HEK293 (cell line): Measurements from ENCODE around the gene INTS15.

Source experiments
- CTCF ChIA-PET: fragments of 350-600 bp; formaldehyde crosslinking; extraction: SDS; loops from one replicate; lab custom pipeline; 2021; ENCODE audit warnings: antibody characterized with exemption; lab: Yijun Ruan, JAX
- POLR2A ChIA-PET: fragments of 300-600 bp; formaldehyde crosslinking; extraction: SDS; loops from one replicate; lab custom pipeline; 2020; ENCODE audit warnings: antibody characterized with exemption, inconsistent platforms; lab: Yijun Ruan, JAX
- H3K27ac ChIP-seq: fragments of 200-500 bp; sonication (Bioruptor generic); 2 replicates; pipeline ENCODE4 v1.5.1; 2014; ENCODE audit warnings: low read depth, low read length, control low read depth, inconsistent platforms; ENCODE audit errors: extremely low read depth
- H3K36me3 ChIP-seq, 2 experiments: fragments of 200-500 bp in 1 of 2; sonication (Bioruptor generic) in 1 of 2; 1 replicate in 1 of 2; 2 replicates in 1 of 2; pipeline ENCODE4 v1.5.1; 2014 to 2017; ENCODE audit warnings: inconsistent platforms in 2 of 2, low read length in 2 of 2; ENCODE audit not compliant: control insufficient read depth in 2 of 2, insufficient read depth in 1 of 2
- H3K4me1 ChIP-seq: fragments of 200-500 bp; sonication (Bioruptor generic); 2 replicates; pipeline ENCODE4 v1.5.1; 2014; ENCODE audit warnings: mild to moderate bottlenecking, low read length, inconsistent platforms; ENCODE audit not compliant: control insufficient read depth, insufficient read depth
- H3K4me3 ChIP-seq: 2 replicates; pipeline ENCODE4 v1.5.1; 2011; ENCODE audit warnings: low read depth, mild to moderate bottlenecking, control low read depth, low read length, moderate library complexity
- H3K9me3 ChIP-seq: fragments of 200-500 bp; sonication (Bioruptor generic); 2 replicates; pipeline ENCODE4 v1.5.1; 2014; ENCODE audit warnings: low read depth, low read length, inconsistent platforms; ENCODE audit not compliant: control insufficient read depth, insufficient read depth
- FEZF1 ChIP-seq: fragments of 450-650 bp; formaldehyde crosslinking; IDR thresholded peaks from 2 replicates; pipeline ENCODE4 v1.5.1; 2016; ENCODE audit warnings: missing biosample characterization, missing genetic modification characterization
- KLF7 ChIP-seq: fragments of 450-650 bp; formaldehyde crosslinking; IDR thresholded peaks from 2 replicates; pipeline ENCODE4 v1.5.1; 2016; ENCODE audit warnings: missing biosample characterization, missing genetic modification characterization, borderline replicate concordance
- MEIS1 ChIP-seq: sonication (generic); formaldehyde crosslinking; IDR thresholded peaks from 2 replicates; pipeline ENCODE4 v1.8.1; 2022; ENCODE audit warnings: missing genetic modification reagents, mild to moderate bottlenecking, borderline replicate concordance
- RBAK ChIP-seq: fragments of 450-650 bp; formaldehyde crosslinking; IDR thresholded peaks from 2 replicates; pipeline ENCODE4 v1.5.1; 2016; ENCODE audit warnings: missing biosample characterization, missing genetic modification characterization
- ZBTB8A ChIP-seq: fragments of 450-650 bp; formaldehyde crosslinking; IDR thresholded peaks from 2 replicates; pipeline ENCODE4 v1.5.1; 2016; ENCODE audit warnings: missing biosample characterization, missing genetic modification characterization
- ZNF121 ChIP-seq: fragments of 450-650 bp; formaldehyde crosslinking; IDR thresholded peaks from 2 replicates; pipeline ENCODE4 v1.5.1; 2016; ENCODE audit warnings: missing biosample characterization, missing genetic modification characterization
- ZNF148 ChIP-seq: fragments of 450-650 bp; formaldehyde crosslinking; IDR thresholded peaks from 2 replicates; pipeline ENCODE4 v1.5.0; 2017; ENCODE audit warnings: missing biosample characterization, missing genetic modification characterization, borderline replicate concordance
- ZNF16 ChIP-seq: fragments of 450-650 bp; formaldehyde crosslinking; IDR thresholded peaks from 2 replicates; pipeline ENCODE4 v1.5.1; 2016; ENCODE audit warnings: low read depth, missing biosample characterization, missing genetic modification characterization
- ZNF266 ChIP-seq: fragments of 450-650 bp; formaldehyde crosslinking; IDR thresholded peaks from 2 replicates; pipeline ENCODE4 v1.5.1; 2016; ENCODE audit warnings: missing biosample characterization, missing genetic modification characterization, low read depth
- ZNF354C ChIP-seq: fragments of 450-650 bp; formaldehyde crosslinking; IDR thresholded peaks from 2 replicates; pipeline ENCODE4 v1.5.1; 2016; ENCODE audit warnings: missing biosample characterization, missing genetic modification characterization, low read depth, borderline replicate concordance
- ZNF433 ChIP-seq: fragments of 450-650 bp; formaldehyde crosslinking; IDR thresholded peaks from 2 replicates; pipeline ENCODE4 v1.5.1; 2016; ENCODE audit warnings: missing biosample characterization, missing genetic modification characterization, low read depth
- ZNF513 ChIP-seq: fragments of 450-650 bp; IDR thresholded peaks from 2 replicates; pipeline ENCODE4 v1.5.1; 2018; ENCODE audit warnings: missing biosample characterization, missing genetic modification characterization
- ZNF549 ChIP-seq: fragments of 450-650 bp; IDR thresholded peaks from 2 replicates; pipeline ENCODE4 v1.5.1; 2018; ENCODE audit warnings: missing biosample characterization, missing genetic modification characterization, mild to moderate bottlenecking, inconsistent platforms, moderate library complexity
- ZNF555 ChIP-seq: fragments of 450-650 bp; formaldehyde crosslinking; conservative IDR thresholded peaks from 2 replicates; pipeline ENCODE4 v1.5.1; 2017; ENCODE audit warnings: missing biosample characterization, mild to moderate bottlenecking, missing genetic modification characterization, inconsistent platforms
- ZNF580 ChIP-seq: fragments of 450-650 bp; formaldehyde crosslinking; IDR thresholded peaks from 2 replicates; pipeline ENCODE4 v1.5.1; 2016; ENCODE audit warnings: missing biosample characterization, missing genetic modification characterization
- ZSCAN16 ChIP-seq: fragments of 450-650 bp; formaldehyde crosslinking; IDR thresholded peaks from 2 replicates; pipeline ENCODE4 v1.5.1; 2016; ENCODE audit warnings: missing biosample characterization, missing genetic modification characterization
- ZXDB ChIP-seq: fragments of 450-650 bp; formaldehyde crosslinking; IDR thresholded peaks from 2 replicates; pipeline ENCODE4 v1.5.1; 2016; ENCODE audit warnings: missing biosample characterization, missing genetic modification characterization
- TF ChIP-seq, protein P1 (sequence below): fragments of 450-650 bp; formaldehyde crosslinking; IDR thresholded peaks from 2 replicates; pipeline ENCODE4 v1.5.1; 2016; ENCODE audit warnings: missing biosample characterization, missing genetic modification characterization
- TF ChIP-seq, protein P2 (sequence below): fragments of 450-650 bp; formaldehyde crosslinking; IDR thresholded peaks from 2 replicates; pipeline ENCODE4 v1.5.1; 2016; ENCODE audit warnings: missing biosample characterization, missing genetic modification characterization
- TF ChIP-seq, protein P3 (sequence below): fragments of 450-650 bp; formaldehyde crosslinking; IDR thresholded peaks from 2 replicates; pipeline ENCODE4 v1.5.1; 2016; ENCODE audit warnings: missing biosample characterization, missing genetic modification characterization

Gene INTS15

GRCh38 chr7:6608081-6608480 lies 18.3 kb downstream of the INTS15 start:
- H3K4me1 ChIP-seq: no peaks in the 10 kb centered on the region
- no peak overlapping the region for H3K27ac ChIP-seq
- CTCF ChIA-PET: interaction anchor here (0.7 to 0.8 kb wide), 2 partner anchors 93 to 709 kb away, joined by 3 to 4 read pairs; no protein-coding TSS in a partner anchor
- TF ChIP-seq ZNF354C (tag by site-specific recombination) (no peak), ZNF549 (tag by site-specific recombination) (no peak), ZNF513 (tag by site-specific recombination) (no peak), ZNF433 (tag by site-specific recombination) (no peak), ZXDB (tag by site-specific recombination) (no peak), MEIS1 (CRISPR knock-in tag) (no peak), ZNF148 (tag by site-specific recombination) (no peak), ZSCAN16 (tag by site-specific recombination) (no peak), ZNF555 (tag by site-specific recombination) (no peak), RBAK (tag by site-specific recombination) (no peak), ZNF580 (tag by site-specific recombination) (no peak), ZNF121 (tag by site-specific recombination) (no peak), ZBTB8A (tag by site-specific recombination) (no peak), FEZF1 (tag by site-specific recombination) (no peak), ZNF266 (no peak), ZNF16 (no peak), KLF7 (no peak)
- TF ChIP-seq, protein P1, sequence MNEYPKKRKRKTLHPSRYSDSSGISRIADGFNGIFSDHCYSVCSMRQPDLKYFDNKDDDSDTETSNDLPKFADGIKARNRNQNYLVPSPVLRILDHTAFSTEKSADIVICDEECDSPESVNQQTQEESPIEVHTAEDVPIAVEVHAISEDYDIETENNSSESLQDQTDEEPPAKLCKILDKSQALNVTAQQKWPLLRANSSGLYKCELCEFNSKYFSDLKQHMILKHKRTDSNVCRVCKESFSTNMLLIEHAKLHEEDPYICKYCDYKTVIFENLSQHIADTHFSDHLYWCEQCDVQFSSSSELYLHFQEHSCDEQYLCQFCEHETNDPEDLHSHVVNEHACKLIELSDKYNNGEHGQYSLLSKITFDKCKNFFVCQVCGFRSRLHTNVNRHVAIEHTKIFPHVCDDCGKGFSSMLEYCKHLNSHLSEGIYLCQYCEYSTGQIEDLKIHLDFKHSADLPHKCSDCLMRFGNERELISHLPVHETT: no peak
- TF ChIP-seq, protein P2, sequence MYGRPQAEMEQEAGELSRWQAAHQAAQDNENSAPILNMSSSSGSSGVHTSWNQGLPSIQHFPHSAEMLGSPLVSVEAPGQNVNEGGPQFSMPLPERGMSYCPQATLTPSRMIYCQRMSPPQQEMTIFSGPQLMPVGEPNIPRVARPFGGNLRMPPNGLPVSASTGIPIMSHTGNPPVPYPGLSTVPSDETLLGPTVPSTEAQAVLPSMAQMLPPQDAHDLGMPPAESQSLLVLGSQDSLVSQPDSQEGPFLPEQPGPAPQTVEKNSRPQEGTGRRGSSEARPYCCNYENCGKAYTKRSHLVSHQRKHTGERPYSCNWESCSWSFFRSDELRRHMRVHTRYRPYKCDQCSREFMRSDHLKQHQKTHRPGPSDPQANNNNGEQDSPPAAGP: no peak
- TF ChIP-seq, protein P3, sequence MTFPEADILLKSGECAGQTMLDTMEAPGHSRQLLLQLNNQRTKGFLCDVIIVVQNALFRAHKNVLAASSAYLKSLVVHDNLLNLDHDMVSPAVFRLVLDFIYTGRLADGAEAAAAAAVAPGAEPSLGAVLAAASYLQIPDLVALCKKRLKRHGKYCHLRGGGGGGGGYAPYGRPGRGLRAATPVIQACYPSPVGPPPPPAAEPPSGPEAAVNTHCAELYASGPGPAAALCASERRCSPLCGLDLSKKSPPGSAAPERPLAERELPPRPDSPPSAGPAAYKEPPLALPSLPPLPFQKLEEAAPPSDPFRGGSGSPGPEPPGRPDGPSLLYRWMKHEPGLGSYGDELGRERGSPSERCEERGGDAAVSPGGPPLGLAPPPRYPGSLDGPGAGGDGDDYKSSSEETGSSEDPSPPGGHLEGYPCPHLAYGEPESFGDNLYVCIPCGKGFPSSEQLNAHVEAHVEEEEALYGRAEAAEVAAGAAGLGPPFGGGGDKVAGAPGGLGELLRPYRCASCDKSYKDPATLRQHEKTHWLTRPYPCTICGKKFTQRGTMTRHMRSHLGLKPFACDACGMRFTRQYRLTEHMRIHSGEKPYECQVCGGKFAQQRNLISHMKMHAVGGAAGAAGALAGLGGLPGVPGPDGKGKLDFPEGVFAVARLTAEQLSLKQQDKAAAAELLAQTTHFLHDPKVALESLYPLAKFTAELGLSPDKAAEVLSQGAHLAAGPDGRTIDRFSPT (tag by site-specific recombination): no peak
- POLR2A ChIA-PET: interaction anchor here (0.6 kb wide), 1 partner anchor 49 kb away, joined by 3 read pairs; no protein-coding TSS in a partner anchor
- H3K9me3 ChIP-seq: no peaks in the 10 kb centered on the region
- peaks cover 8 to 15% of the 10 kb centered on the region in 2 experiments; a peak in 2 of 3 replicates for H3K36me3 ChIP-seq
- H3K4me3 ChIP-seq: no peak overlapping the region
